ENCODE results near the gene TMEM132A.

GRCh38 chr11:60927061-60927592 lies 2.9 kb downstream of the TMEM132A start:
- TF ChIP-seq CTCF (conservative IDR thresholded peaks at IDR 0.05; ENCODE audit: low read depth, low read length), result no peak
- no peak for TF ChIP-seq EZH2 (IDR thresholded peaks at IDR 0.05; ENCODE audit: borderline replicate concordance, low read depth, low read length, poor library complexity, severe bottlenecking)
